Jurkat, Clone E6-1 (cell line): Measurements from ENCODE around the gene NSUN7.

ENCODE experiments used
- DNase-seq: peaks from one replicate; pipeline ENCODE4 v3.0.0-alpha.2; 2011; ENCODE audit warnings: low read depth, low spot score
- H3K4me3 ChIP-seq: 2 replicates; pipeline ENCODE4 v1.5.1; 2011; ENCODE audit warnings: mild to moderate bottlenecking, low read length, control low read depth, moderate library complexity

Gene NSUN7

GRCh38 chr4:40840255-40840984, 90.7 kb downstream of the NSUN7 start:
- H3K4me3 ChIP-seq: no peak overlapping the region
- no peak for DNase-seq

GRCh38 chr4:40840985-40841571, 91.3 kb downstream of the NSUN7 start:
- H3K4me3 ChIP-seq: no peak overlapping the region
- DNase-seq: peak; percentile 76

- DNase-seq: no peak
- no peak overlapping the region for H3K4me3 ChIP-seq
These were observed 92.6 kb downstream of the NSUN7 start for GRCh38 chr4:40842318-40842717.

GRCh38 chr4:40842725-40843423, 93.1 kb downstream of the NSUN7 start:
- no peak for DNase-seq

GRCh38 chr4:40843696-40844095, 93.9 kb downstream of the NSUN7 start:
- no peak overlapping the region for H3K4me3 ChIP-seq
- DNase-seq: peak; percentile 26

More at GRCh38 chr4:40842725-40843423, 93.1 kb downstream of the NSUN7 start:
- no peak overlapping the region for H3K4me3 ChIP-seq

- DNase-seq: no peak
- no peak overlapping the region for H3K4me3 ChIP-seq
These were observed 94.5 kb downstream of the NSUN7 start for GRCh38 chr4:40844261-40844660.

- DNase-seq: no peak
- no peak overlapping the region for H3K4me3 ChIP-seq
These were observed 95.5 kb downstream of the NSUN7 start for GRCh38 chr4:40845154-40845835.

- no peak overlapping the region for H3K4me3 ChIP-seq
- no peak for DNase-seq
These were observed 96.8 kb downstream of the NSUN7 start for GRCh38 chr4:40846532-40846931.

GRCh38 chr4:40848251-40848650, 98.5 kb downstream of the NSUN7 start:
- no peak overlapping the region for H3K4me3 ChIP-seq
- DNase-seq: no peak

GRCh38 chr4:40848940-40849339, 99.2 kb downstream of the NSUN7 start:
- no peak overlapping the region for H3K4me3 ChIP-seq
- no peak for DNase-seq

- no peak overlapping the region for H3K4me3 ChIP-seq
- DNase-seq: no peak
These were observed 100.7 kb downstream of the NSUN7 start for GRCh38 chr4:40850496-40850895.

GRCh38 chr4:40856277-40856839, 106.6 kb downstream of the NSUN7 start:
- peak overlapping the region; percentile 66 for H3K4me3 ChIP-seq
- no peak for DNase-seq

- peak; percentile 47 for DNase-seq
These were observed 107.1 kb downstream of the NSUN7 start for GRCh38 chr4:40856840-40857362.

GRCh38 chr4:40857956-40858355, 108.2 kb downstream of the NSUN7 start:
- DNase-seq: no peak
- no peak overlapping the region for H3K4me3 ChIP-seq

More at GRCh38 chr4:40856840-40857362, 107.1 kb downstream of the NSUN7 start:
- peak overlapping the region; percentile 66 for H3K4me3 ChIP-seq

GRCh38 chr4:40858962-40859361, 109.2 kb downstream of the NSUN7 start:
- no peak overlapping the region for H3K4me3 ChIP-seq
- DNase-seq: no peak
